Neutrophil (primary cell): Measurements from ENCODE around the gene HCK.
A peak's percentile ranks its signal among the peaks of the same experiment; 100 is the strongest.
"Not testable (repeated sequence)": the region's sequence is repeated elsewhere in the genome, so short reads cannot be mapped to it uniquely, and the experiment has no call there.

Experiments used
- H3K27ac ChIP-seq: fragments of 200-600 bp; sonication (generic); 2 replicates; pipeline ENCODE4 v1.5.1; 2016; ENCODE audit warnings: mild to moderate bottlenecking, moderate library complexity
- H3K27me3 ChIP-seq: fragments of 200-600 bp; sonication (generic); 2 replicates; pipeline ENCODE4 v1.6.0; 2016; ENCODE audit warnings: mild to moderate bottlenecking
- H3K36me3 ChIP-seq: fragments of 200-600 bp; sonication (generic); 2 replicates; pipeline ENCODE4 v1.5.1; 2017
- H3K4me1 ChIP-seq, 2 experiments: fragments of 200-600 bp in 1 of 2; sonication (generic) in 1 of 2; 1 replicate in 1 of 2; 2 replicates in 1 of 2; pipeline versions ENCODE4 v1.5.1 to v1.6.1; 2013 to 2016; ENCODE audit warnings: low read depth in 1 of 2, low read length in 1 of 2, mild to moderate bottlenecking in 1 of 2, moderate library complexity in 1 of 2; ENCODE audit not compliant: control insufficient read depth in 1 of 2, insufficient read depth in 1 of 2
- H3K4me3 ChIP-seq, 2 experiments: fragments of 200-600 bp in 1 of 2; sonication (generic) in 1 of 2; 1 replicate in 1 of 2; 2 replicates in 1 of 2; pipeline ENCODE4 v1.5.1; 2013 to 2016; ENCODE audit warnings: low read depth in 1 of 2, low read length in 1 of 2, mild to moderate bottlenecking in 1 of 2, moderate library complexity in 1 of 2
- H3K9me3 ChIP-seq: fragments of 200-600 bp; sonication (generic); 2 replicates; pipeline ENCODE4 v1.5.1; 2016
- CTCF ChIP-seq: fragments of 200-600 bp; sonication (generic); IDR thresholded peaks from 2 replicates; pipeline ENCODE4 v1.5.1; 2016; ENCODE audit warnings: antibody characterized with exemption

The HCK gene

DNA sequence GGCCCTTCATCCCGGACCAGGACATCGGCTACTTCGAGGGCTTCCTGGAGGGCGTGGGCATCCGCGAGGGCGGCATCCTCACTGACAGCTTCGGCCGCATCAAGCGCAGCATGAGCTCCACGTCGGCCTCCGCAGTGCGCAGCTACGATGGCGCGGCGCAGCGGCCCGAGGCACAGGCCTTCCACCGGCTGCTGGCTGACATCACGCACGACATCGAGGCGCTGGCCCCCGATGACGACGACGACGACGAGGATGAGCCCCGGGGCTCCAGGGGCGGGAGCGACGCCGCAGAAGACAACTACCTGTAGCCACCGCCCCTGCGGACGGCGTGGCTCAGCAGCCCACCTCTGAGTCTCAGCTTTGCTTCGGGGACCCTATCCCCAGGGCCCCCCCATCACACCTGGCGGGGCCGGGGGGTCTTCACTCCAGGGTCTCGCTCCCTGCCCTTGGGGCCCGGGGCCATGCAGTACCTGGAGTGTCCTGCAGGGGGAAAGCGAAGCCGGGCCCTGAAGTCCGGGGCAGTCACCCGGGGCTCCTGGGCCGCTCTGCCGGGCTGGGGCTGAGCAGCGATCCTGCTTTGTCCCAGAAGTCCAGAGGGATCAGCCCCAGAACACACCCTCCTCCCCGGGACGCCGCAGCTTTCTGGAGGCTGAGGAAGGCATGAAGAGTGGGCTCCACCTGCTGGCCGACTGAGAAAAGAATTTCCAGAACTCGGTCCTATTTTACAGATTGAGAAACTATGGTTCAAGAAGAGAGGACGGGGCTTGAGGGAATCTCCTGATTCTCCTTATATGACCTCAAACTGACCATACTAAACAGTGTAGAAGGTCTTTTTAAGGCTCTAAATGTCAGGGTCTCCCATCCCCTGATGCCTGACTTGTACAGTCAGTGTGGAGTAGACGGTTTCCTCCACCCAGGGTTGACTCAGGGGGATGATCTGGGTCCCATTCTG, 20.8 kb upstream of the HCK start:
- Histone ChIP-seq H3K27ac (peak overlapping the region; percentile 99), H3K27me3 (no peaks in the 10 kb centered on the region), H3K9me3 (no peaks in the 10 kb centered on the region), H3K4me3 (peak overlapping the region; percentile 62 to 66), H3K36me3 (no peaks in the 10 kb centered on the region), H3K4me1 (peaks cover 57 to 58% of the 10 kb centered on the region in 2 experiments)
- peak; percentile 97 for TF ChIP-seq CTCF

DNA sequence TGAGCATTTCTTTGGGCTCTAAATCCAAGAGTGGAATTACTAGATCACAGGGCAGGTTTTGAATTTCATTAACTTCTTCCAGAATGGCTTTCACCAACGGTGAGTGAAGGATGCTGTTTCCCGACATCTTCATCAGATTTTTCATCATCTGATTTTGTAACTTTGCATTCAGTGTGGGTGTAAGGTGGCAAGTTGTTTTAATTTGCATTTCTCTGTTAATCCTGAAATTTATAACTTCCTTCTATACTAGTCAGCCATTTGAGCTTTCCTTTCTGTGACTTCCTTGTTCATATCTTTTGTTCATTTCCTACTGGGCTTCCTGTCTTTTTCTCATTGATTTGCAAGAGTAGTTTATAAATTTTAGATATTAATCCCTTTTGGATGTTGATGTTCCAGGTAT, 18.7 kb upstream of the HCK start:
- Histone ChIP-seq H3K4me1 (peaks cover 78% of the 10 kb centered on the region in 2 experiments), H3K27me3 (no peaks in the 10 kb centered on the region), H3K4me3 (peak overlapping the region; percentile 38 to 56), H3K27ac (peak overlapping the region; percentile 99), H3K36me3 (no peaks in the 10 kb centered on the region), H3K9me3 (no peaks in the 10 kb centered on the region)
- TF ChIP-seq CTCF, result no peak

DNA sequence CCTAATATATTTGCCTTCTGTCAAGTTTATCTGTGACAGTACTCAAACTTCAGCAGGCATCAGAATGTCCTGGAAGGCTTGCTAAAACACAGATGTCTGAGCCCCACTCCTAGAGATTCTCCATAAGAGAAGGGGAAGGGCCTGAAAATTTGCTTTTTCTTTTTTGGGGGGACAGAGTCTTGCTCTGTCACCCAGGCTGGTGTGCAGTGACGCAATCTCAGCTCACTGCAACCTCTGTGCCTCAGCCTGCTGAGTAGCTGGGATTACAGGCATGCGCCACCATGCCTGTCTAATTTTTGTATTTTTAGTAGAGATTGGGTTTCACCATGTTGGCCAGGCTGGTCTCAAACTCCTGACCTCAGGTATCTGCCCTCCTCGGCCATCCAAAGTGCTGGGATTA, 18.3 kb upstream of the HCK start:
- H3K27ac ChIP-seq, result peak overlapping the region; percentile 99

GRCh38 chr20:32034581-32035425, 17.2 kb upstream of the HCK start:
- Histone ChIP-seq H3K27ac (peak overlapping the region; percentile 99), H3K4me3 (peak overlapping the region; percentile 38 to 56), H3K4me1 (peaks cover 93% of the 10 kb centered on the region in 2 experiments), H3K9me3 (no peaks in the 10 kb centered on the region), H3K27me3 (no peaks in the 10 kb centered on the region), H3K36me3 (no peaks in the 10 kb centered on the region)
- TF ChIP-seq CTCF, result no peak

More for the DNA sequence above, 18.3 kb upstream of the HCK start:
- not testable (repeated sequence) for H3K27me3 ChIP-seq, H3K9me3 ChIP-seq, H3K36me3 ChIP-seq
- Histone ChIP-seq H3K4me3 (peak overlapping the region; percentile 38 to 56), H3K4me1 (peaks cover 82% of the 10 kb centered on the region in 2 experiments)

DNA sequence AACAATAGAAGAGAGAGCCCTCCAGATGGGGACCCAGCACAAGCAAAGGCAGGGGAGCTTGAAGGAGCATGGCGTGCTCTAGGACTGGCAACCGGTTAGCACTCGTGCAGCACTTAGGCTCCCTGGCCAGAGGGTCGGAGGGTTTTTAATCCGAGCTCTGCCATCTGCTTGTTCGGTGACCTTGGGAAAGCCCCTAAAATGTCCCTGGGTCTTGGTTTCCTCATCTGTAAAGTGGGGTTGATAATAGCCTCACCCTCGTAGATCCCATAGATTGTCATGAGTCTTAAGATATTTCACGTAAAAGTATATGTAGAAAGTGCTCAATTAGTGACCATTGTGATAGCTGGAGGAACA, 16.6 kb upstream of the HCK start:
- Histone ChIP-seq H3K27ac (peak overlapping the region; percentile 99), H3K4me1 (peaks cover 98 to 99% of the 10 kb centered on the region in 2 experiments), H3K36me3 (no peaks in the 10 kb centered on the region), H3K9me3 (no peaks in the 10 kb centered on the region), H3K4me3 (peak overlapping the region; percentile 38 to 56), H3K27me3 (no peaks in the 10 kb centered on the region)
- no peak for TF ChIP-seq CTCF
